HG03103 (cell line): ENCODE results near the gene TMED10.

ENCODE experiments used
- ATAC-seq: cut with Tn5 transposase; IDR thresholded peaks from one replicate; pipeline ENCODE4 v1.9.1; 2021; ENCODE audit warnings: low read depth; ENCODE audit not compliant: unreplicated experiment

TMED10 gene

GRCh38 chr14:75092698-75093097 lies 83.7 kb downstream of the TMED10 start:
- ATAC-seq: no peak

DNA sequence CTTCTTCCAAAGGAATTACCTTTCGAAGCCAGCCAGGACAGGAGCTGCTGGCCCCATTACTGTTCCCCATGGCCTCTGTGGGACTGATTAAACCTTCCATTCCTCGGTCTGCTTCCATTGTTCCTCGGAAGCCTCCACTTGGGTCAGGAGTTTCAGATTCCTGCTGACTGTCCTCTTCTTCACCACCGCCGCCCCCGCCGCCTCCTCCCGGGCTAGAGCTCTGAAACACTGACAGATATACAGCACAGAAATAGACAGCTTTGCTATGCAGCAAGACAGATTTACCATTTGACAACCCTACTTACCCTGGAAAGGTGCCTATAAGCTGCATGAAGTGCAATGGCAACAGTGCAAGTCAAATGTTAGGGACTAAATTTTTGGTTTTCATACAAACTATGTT lies 85.2 kb downstream of the TMED10 start:
- no peak for ATAC-seq

DNA sequence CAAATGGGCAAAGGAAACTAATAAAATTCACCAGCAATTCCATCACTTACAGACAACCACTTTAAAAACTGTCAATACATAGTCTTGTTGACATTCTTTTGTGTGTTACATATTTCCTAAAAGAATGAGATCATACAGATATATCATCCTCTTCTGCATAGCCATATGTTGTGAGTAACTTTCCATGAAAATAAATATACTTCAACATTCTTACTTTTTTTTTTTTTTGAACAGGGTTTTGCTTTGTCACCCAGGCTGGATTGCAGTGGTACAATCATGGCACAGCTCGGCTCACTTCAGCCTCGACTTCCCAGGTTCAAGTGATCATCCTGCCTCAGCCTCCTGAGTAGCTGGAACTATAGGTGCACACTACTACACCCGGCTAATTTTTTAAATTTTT lies 86.1 kb downstream of the TMED10 start:
- no peak for ATAC-seq

GRCh38 chr14:75088566-75089373 lies 87.6 kb downstream of the TMED10 start:
- no peak for ATAC-seq

- no peak for ATAC-seq
These were observed 88.3 kb downstream of the TMED10 start for GRCh38 chr14:75088153-75088552.

- no peak for ATAC-seq
These were observed 91.9 kb downstream of the TMED10 start for GRCh38 chr14:75084513-75084912.

GRCh38 chr14:75083271-75083670 lies 93.1 kb downstream of the TMED10 start:
- no peak for ATAC-seq

- ATAC-seq: no peak
These were observed 94.7 kb downstream of the TMED10 start for GRCh38 chr14:75081660-75082229.
